Heart left ventricle (tissue), 16 donors: Measurements from ENCODE around the gene SUSD1. TPM values are rescaled to one million over a fixed set of nuclear protein-coding genes. Genes with fewer than 3 reads are reported as not detected.
A peak's percentile ranks its signal among the peaks of the same experiment; 100 is the strongest.
"Not testable (repeated sequence)": the region's sequence is repeated elsewhere in the genome, so short reads cannot be mapped to it uniquely, and the experiment has no call there.

Source experiments
- ATAC-seq, 4 donors: fragments of 200-7000 bp; cut with Tn5 transposase; one replicate each; pipeline ENCODE4 v1.9.1; 2020 to 2022; ENCODE audit warnings: moderate library complexity in 4 of 4, mild to moderate bottlenecking in 3 of 4, moderate number of reproducible peaks in 1 of 4
- DNase-seq, 5 donors: peaks; one replicate each; pipeline ENCODE4 v3.0.0-alpha.2; 2020
- H3K27ac ChIP-seq, 12 donors: fragments of 200-600 bp; sonication (generic) in 4 of 12; one replicate each; pipeline versions ENCODE4 v1.5.0 to v1.8.0; 2016 to 2022; ENCODE audit warnings: mild to moderate bottlenecking in 2 of 12
- H3K27me3 ChIP-seq, 9 donors: fragments of 200-600 bp; sonication (generic) in 2 of 9; one replicate each; pipeline versions ENCODE4 v1.5.1 to v1.8.0; 2016 to 2022; ENCODE audit warnings: mild to moderate bottlenecking in 3 of 9
- H3K36me3 ChIP-seq, 9 donors: fragments of 200-600 bp; sonication (generic) in 2 of 9; one replicate each; pipeline versions ENCODE4 v1.5.0 to v1.8.0; 2018 to 2022; ENCODE audit warnings: mild to moderate bottlenecking in 2 of 9
- H3K4me1 ChIP-seq, 12 donors: fragments of 200-600 bp; sonication (generic) in 4 of 12; one replicate each; pipeline versions ENCODE4 v1.5.0 to v1.8.0; 2016 to 2022; ENCODE audit warnings: mild to moderate bottlenecking in 3 of 12
- H3K4me3 ChIP-seq, 12 donors: fragments of 200-600 bp; sonication (generic) in 4 of 12; one replicate each; pipeline versions ENCODE4 v1.5.0 to v1.8.0; 2017 to 2022; ENCODE audit warnings: mild to moderate bottlenecking in 9 of 12, moderate library complexity in 4 of 12
- H3K9me3 ChIP-seq, 12 donors: fragments of 200-600 bp; sonication (generic) in 4 of 12; one replicate each; pipeline versions ENCODE4 v1.5.0 to v1.8.0; 2016 to 2022; ENCODE audit warnings: mild to moderate bottlenecking in 1 of 12
- CTCF ChIP-seq, 12 donors: fragments of 200-600 bp; sonication (generic) in 4 of 12; IDR thresholded peaks; one replicate each; pipeline versions ENCODE4 v1.5.0 to v1.8.0; 2018 to 2022; ENCODE audit warnings: antibody characterized with exemption in 12 of 12, mild to moderate bottlenecking in 5 of 12
- POLR2A ChIP-seq, 2 donors: fragments of 450-650 bp; IDR thresholded peaks; one replicate each; pipeline ENCODE4 v1.6.1; 2017; ENCODE audit warnings: antibody characterized with exemption in 2 of 2, mild to moderate bottlenecking in 2 of 2, moderate library complexity in 2 of 2
- WGBS, 4 donors: extraction: QIAGEN DNeasy Blood & Tissue Kit in 2 of 4; methylation state at CpG; one replicate each; pipeline versions ENCODE4 v1.1.5 to v1.1.7; 2013 to 2018; 5-methylcytosine and 5-hydroxymethylcytosine counted together
- intact Hi-C, 10 donors: fragments of 100-400 bp; cut with DNase I; formaldehyde crosslinking; loops; one replicate each; pipeline versions ENCODE4 v1.11.1 to v1.14.2; 2022
- polyA plus RNA-seq, 2 donors: library from polyadenylated mRNA; stranded (reverse); fragments of 200-250 nt; gene quantifications; one replicate each; pipeline ENCODE4 v1.2.3, GENCODE V29; 2013
- total RNA-seq, 9 donors: library from RNA; depleted of rRNA in 2 of 9; stranded (reverse); fragments of >200 nt in 2 of 9; fragmentation: NEBNext Ultra II Directional in 3 of 9; extraction: Animal tissue kit (Norgen Biotek cat#: 25700) in 3 of 9; gene quantifications; one replicate each; pipeline versions ENCODE4 v1.1.0 to v1.2.4, GENCODE V29; 2016 to 2023
- donor health status: ischemic (EF 13 %, LVEDD 7.1; RV severe dilation, severe dysfunction).
- donor health status: healthy with polysubstance abuse.
- donor health status: DM: no; HTN: yes; CAD: no.
- donor health status: DM: no; HTN: no; CAD: no.
- donor health status: ischemic (EF 25% LVEDD 6.9; RV normal size, moderate dysfunction).
- donor health status: ischemic (EF 25% LVEDD 5.7; RV mildly dilated, moderate dysfunction).
- donor health status: healthy.
- donor health status: DM: yes; HTN: yes; CAD: no.
- donor health status: ischemic (EF 35%, LVEDD 5.7; RV mildly dilated, moderate dysfunction).
- donor health status: nonischemic (EF 11% LVEDD 7.7; RV severe dilation, severe dysfunction).
- donor health status: DM: yes; HTN: yes; CAD: no.
- donor health status: PGD.
- donor health status: ischemic (EF 29% LVEDD 5.4; RV normal size, mild dysfunction).
- donor health status: nonischemic (EF 23%, LVEDD 6.1; RV moderate dilation, normal function).

SUSD1 gene
- total and polyA plus RNA-seq, 11 donors, result 1.0 to 22.7 (median 6.0) TPM

- intact Hi-C loops, result no loop called here
- TF ChIP-seq POLR2A (IDR thresholded peaks at IDR 0.05), result no peak
- no peak for TF ChIP-seq CTCF (IDR thresholded peaks at IDR 0.05)
- Histone ChIP-seq H3K36me3 (peaks cover 0 to 27% (median 7%) of the 10 kb centered on the region in 9 donors), H3K27ac (no peak overlapping the region), H3K9me3 (peaks cover 0 to 10% (median 0%) of the 10 kb centered on the region in 12 donors), H3K4me3 (no peak overlapping the region), H3K4me1 (no peaks in the 10 kb centered on the region), H3K27me3 (no peaks in the 10 kb centered on the region)
- WGBS, 4 donors, result 92 to 95% (median 94%) methylated on average over 3 of the region's 3 CpGs
- ATAC-seq (no peak), DNase-seq (no peak)
Measured at GRCh38 chr9:112137066-112137465, 38.0 kb downstream of the SUSD1 start.

GRCh38 chr9:112135706-112136105, 39.4 kb downstream of the SUSD1 start:
- ATAC-seq (peak in 1 of 4 donors; percentile 29), DNase-seq (no peak)
- Histone ChIP-seq H3K4me1 (no peaks in the 10 kb centered on the region), H3K36me3 (peaks cover 0 to 21% (median 1%) of the 10 kb centered on the region in 9 donors), H3K27ac (no peak overlapping the region), H3K9me3 (peaks cover 0 to 10% (median 0%) of the 10 kb centered on the region in 12 donors), H3K4me3 (no peak overlapping the region), H3K27me3 (no peaks in the 10 kb centered on the region)
- TF ChIP-seq POLR2A (IDR thresholded peaks at IDR 0.05) (no peak), CTCF (IDR thresholded peaks at IDR 0.05) (no peak)
- intact Hi-C loops, result no loop called here
- WGBS, 4 donors, result 46 to 56% (median 52%) methylated on average over 4 of the region's 4 CpGs

- DNase-seq, H3K4me1 ChIP-seq, H3K4me3 ChIP-seq, H3K27me3 ChIP-seq, H3K27ac ChIP-seq, intact Hi-C loops, ATAC-seq, H3K9me3 ChIP-seq: not testable (repeated sequence)
- 89 to 100% (median 96%) methylated on average over 1 of the region's 1 CpG for WGBS, 4 donors
- peaks cover 0 to 25% (median 0%) of the 10 kb centered on the region in 9 donors for H3K36me3 ChIP-seq
Measured at GRCh38 chr9:112133806-112134205, 41.3 kb downstream of the SUSD1 start.

GRCh38 chr9:112132356-112132755, 42.7 kb downstream of the SUSD1 start:
- WGBS, 4 donors, result 95 to 99% (median 97%) methylated on average over 3 of the region's 3 CpGs
- Histone ChIP-seq H3K9me3 (peaks cover 0 to 10% (median 0%) of the 10 kb centered on the region in 12 donors), H3K36me3 (peaks cover 0 to 28% (median 0%) of the 10 kb centered on the region in 9 donors), H3K27ac (no peak overlapping the region), H3K27me3 (no peaks in the 10 kb centered on the region), H3K4me3 (no peak overlapping the region), H3K4me1 (no peaks in the 10 kb centered on the region)
- intact Hi-C loops, result no loop called here
- TF ChIP-seq POLR2A (IDR thresholded peaks at IDR 0.05) (no peak), CTCF (IDR thresholded peaks at IDR 0.05) (no peak)
- ATAC-seq (no peak), DNase-seq (no peak)

GRCh38 chr9:112130997-112131396, 44.1 kb downstream of the SUSD1 start:
- WGBS, 4 donors, result 73 to 80% (median 79%) methylated on average over 5 of the region's 5 CpGs
- H3K4me3 ChIP-seq, result no peak overlapping the region
- intact Hi-C loops, result no loop called here

More at GRCh38 chr9:112130997-112131396, 44.1 kb downstream of the SUSD1 start:
- TF ChIP-seq POLR2A (IDR thresholded peaks at IDR 0.05) (no peak), CTCF (IDR thresholded peaks at IDR 0.05) (no peak)
- no peaks in the 10 kb centered on the region for H3K4me1 ChIP-seq
- H3K9me3 ChIP-seq, result peaks cover 0 to 10% (median 0%) of the 10 kb centered on the region in 12 donors
- no peaks in the 10 kb centered on the region for H3K27me3 ChIP-seq
- no peak for ATAC-seq
- peaks cover 0 to 23% (median 0%) of the 10 kb centered on the region in 9 donors for H3K36me3 ChIP-seq
- H3K27ac ChIP-seq, result no peak overlapping the region
- no peak for DNase-seq
